BE2C (cell line): ENCODE data around the gene SLC22A12.

Experiments
- DNase-seq: peaks from one replicate; pipeline ENCODE4 v3.0.0-alpha.2; 2020
- H3K27me3 ChIP-seq: fragments of 250-450 bp; sonication (Bioruptor Pico); 2 replicates; pipeline ENCODE4 v1.5.1; 2020; ENCODE audit warnings: mild to moderate bottlenecking
- H3K36me3 ChIP-seq: fragments of 250-450 bp; sonication (Bioruptor Pico); 2 replicates; pipeline ENCODE4 v1.5.1; 2020; ENCODE audit warnings: mild to moderate bottlenecking
- H3K4me1 ChIP-seq: fragments of 250-450 bp; sonication (Bioruptor Pico); 2 replicates; pipeline ENCODE4 v1.5.1; 2020
- H3K4me3 ChIP-seq: 2 replicates; pipeline ENCODE4 v1.5.1; 2011; ENCODE audit warnings: low read depth, low read length
- H3K9me3 ChIP-seq: fragments of 250-450 bp; sonication (Bioruptor Pico); 2 replicates; pipeline ENCODE4 v1.5.1; 2020
- TF ChIP-seq, protein P1 (sequence below): IDR thresholded peaks from 2 replicates; pipeline ENCODE4 v1.5.1; 2012; ENCODE audit warnings: mild to moderate bottlenecking, low read depth, low read length

Gene SLC22A12

GRCh38 chr11:64561984-64562722, 28.9 kb upstream of the SLC22A12 start:
- Histone ChIP-seq H3K4me3 (no peak overlapping the region), H3K4me1 (peaks cover 5% of the 10 kb centered on the region; the same call in 1 of the 2 replicates), H3K27me3 (no peaks in the 10 kb centered on the region), H3K36me3 (no peaks in the 10 kb centered on the region), H3K9me3 (no peaks in the 10 kb centered on the region)
- TF ChIP-seq, protein P1, sequence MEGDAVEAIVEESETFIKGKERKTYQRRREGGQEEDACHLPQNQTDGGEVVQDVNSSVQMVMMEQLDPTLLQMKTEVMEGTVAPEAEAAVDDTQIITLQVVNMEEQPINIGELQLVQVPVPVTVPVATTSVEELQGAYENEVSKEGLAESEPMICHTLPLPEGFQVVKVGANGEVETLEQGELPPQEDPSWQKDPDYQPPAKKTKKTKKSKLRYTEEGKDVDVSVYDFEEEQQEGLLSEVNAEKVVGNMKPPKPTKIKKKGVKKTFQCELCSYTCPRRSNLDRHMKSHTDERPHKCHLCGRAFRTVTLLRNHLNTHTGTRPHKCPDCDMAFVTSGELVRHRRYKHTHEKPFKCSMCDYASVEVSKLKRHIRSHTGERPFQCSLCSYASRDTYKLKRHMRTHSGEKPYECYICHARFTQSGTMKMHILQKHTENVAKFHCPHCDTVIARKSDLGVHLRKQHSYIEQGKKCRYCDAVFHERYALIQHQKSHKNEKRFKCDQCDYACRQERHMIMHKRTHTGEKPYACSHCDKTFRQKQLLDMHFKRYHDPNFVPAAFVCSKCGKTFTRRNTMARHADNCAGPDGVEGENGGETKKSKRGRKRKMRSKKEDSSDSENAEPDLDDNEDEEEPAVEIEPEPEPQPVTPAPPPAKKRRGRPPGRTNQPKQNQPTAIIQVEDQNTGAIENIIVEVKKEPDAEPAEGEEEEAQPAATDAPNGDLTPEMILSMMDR, result no peak
- no peak for DNase-seq

GRCh38 chr11:64562723-64563351, 28.2 kb upstream of the SLC22A12 start:
- Histone ChIP-seq H3K9me3 (no peaks in the 10 kb centered on the region), H3K4me3 (no peak overlapping the region), H3K27me3 (no peaks in the 10 kb centered on the region), H3K36me3 (no peaks in the 10 kb centered on the region), H3K4me1 (peaks cover 5% of the 10 kb centered on the region; the same call in 1 of the 2 replicates)
- DNase-seq, result no peak
- TF ChIP-seq, protein P1, result no peak

GRCh38 chr11:64563966-64564365, 27.1 kb upstream of the SLC22A12 start:
- H3K4me1 ChIP-seq, result peaks cover 5% of the 10 kb centered on the region; the same call in 1 of the 2 replicates

DNA sequence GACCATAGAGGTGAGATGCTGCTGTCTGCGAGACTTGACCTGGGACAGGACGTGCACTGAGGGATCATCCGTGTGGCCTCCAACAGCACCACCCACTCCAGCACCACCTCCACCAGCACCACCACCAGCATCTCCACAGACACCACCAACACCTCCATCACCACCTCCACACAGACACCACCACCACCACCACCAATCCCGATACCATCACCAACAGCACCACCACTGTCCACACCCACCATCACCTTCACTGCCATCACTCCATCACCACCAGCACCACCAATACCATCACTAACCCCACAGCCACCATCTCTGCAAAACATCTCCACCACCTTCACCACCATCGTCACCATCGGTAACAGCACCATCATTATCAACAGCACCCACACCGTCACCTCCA, 26.6 kb upstream of the SLC22A12 start:
- Histone ChIP-seq H3K4me1 (peaks cover 5% of the 10 kb centered on the region; the same call in 1 of the 2 replicates), H3K27me3 (no peaks in the 10 kb centered on the region), H3K36me3 (no peaks in the 10 kb centered on the region), H3K9me3 (no peaks in the 10 kb centered on the region), H3K4me3 (no peak overlapping the region)
- no peak for DNase-seq
- TF ChIP-seq, protein P1, result no peak

More at GRCh38 chr11:64563966-64564365, 27.1 kb upstream of the SLC22A12 start:
- Histone ChIP-seq H3K4me3 (no peak overlapping the region), H3K36me3 (no peaks in the 10 kb centered on the region), H3K9me3 (no peaks in the 10 kb centered on the region), H3K27me3 (no peaks in the 10 kb centered on the region)
- DNase-seq, result no peak
- TF ChIP-seq, protein P1, result no peak

DNA sequence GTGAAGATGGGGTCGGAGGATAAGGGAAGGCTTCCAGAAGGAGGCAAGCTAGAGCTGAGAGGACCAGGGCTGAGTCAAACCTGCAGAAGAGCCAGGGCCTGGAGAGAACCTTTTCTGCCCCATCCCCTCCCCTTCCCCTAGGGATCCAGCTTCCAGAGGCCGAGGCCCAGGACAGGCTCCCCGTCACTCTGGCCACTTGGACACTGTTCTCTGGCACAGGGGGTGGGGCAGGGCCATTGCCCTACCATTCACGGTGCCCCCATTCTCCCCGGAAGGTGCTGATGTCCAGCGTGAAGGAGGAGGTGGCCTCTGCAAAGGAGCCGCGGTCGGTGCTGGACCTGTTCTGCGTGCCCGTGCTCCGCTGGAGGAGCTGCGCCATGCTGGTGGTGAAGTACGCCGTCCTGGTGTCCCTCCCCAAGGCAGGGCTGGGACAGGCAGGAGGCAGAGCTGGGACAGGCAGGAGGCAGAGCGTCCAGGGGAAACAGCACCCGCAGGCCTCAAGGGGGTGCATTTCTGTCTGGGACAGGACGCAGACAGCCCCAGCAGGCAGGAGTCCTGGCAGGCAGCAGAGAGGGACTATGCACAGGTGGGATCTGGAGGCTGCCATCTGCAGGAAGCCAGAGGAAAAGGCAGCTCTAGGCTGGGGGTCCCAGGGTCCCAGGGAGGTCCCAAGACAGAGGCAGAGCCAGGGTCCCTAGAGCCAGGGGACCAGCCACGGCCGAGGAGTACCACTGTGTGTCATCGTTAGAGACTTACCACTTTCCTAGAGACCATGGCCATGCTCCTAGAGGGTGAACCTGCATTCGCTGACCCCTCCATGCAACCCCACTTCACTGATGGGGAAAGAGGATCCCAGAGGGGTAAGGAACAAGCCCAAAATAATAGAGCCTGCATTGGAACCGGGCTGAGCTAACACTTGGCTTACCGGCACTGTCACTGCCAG, 25.8 kb upstream of the SLC22A12 start:
- no peaks in the 10 kb centered on the region for H3K27me3 ChIP-seq
- TF ChIP-seq, protein P1, result peak; percentile 24; the same call in 1 of the 2 replicates
- no peak overlapping the region for H3K4me3 ChIP-seq
- no peaks in the 10 kb centered on the region for H3K36me3 ChIP-seq
- no peak for DNase-seq
- H3K9me3 ChIP-seq, result no peaks in the 10 kb centered on the region
- peaks cover 5% of the 10 kb centered on the region; the same call in 1 of the 2 replicates for H3K4me1 ChIP-seq
